HepG2 (cell line): ENCODE measurements around the gene NCOA7.
"Not testable (repeated sequence)": the region's sequence is repeated elsewhere in the genome, so short reads cannot be mapped to it uniquely, and the experiment has no call there.

ENCODE experiments used
- CC2D1A ChIP-seq: sonication (generic); formaldehyde crosslinking; IDR thresholded peaks from 2 replicates; pipeline ENCODE4 v1.8.1; 2023; ENCODE audit warnings: mild to moderate bottlenecking, missing genetic modification reagents
- CTCF ChIP-seq: sonication (generic); formaldehyde crosslinking; IDR thresholded peaks from 2 replicates; pipeline ENCODE4 v1.5.0; 2020; ENCODE audit warnings: mild to moderate bottlenecking, missing genetic modification reagents, moderate library complexity
- HMG20A ChIP-seq: IDR thresholded peaks from 2 replicates; pipeline ENCODE4 v1.6.1; 2016; ENCODE audit warnings: borderline replicate concordance
- MNT ChIP-seq: fragments of 450-650 bp; IDR thresholded peaks from 2 replicates; pipeline ENCODE4 v1.6.1; 2016
- PLSCR1 ChIP-seq: sonication (generic); formaldehyde crosslinking; IDR thresholded peaks from 2 replicates; pipeline ENCODE4 v1.5.0; 2020; ENCODE audit warnings: missing genetic modification reagents, mild to moderate bottlenecking, borderline replicate concordance
- SMC3 ChIP-seq: IDR thresholded peaks from 2 replicates; pipeline ENCODE4 v1.6.1; 2011; ENCODE audit warnings: low read length, improper control_type of control experiment
- TAF1 ChIP-seq: sonication (generic); formaldehyde crosslinking; IDR thresholded peaks from 2 replicates; pipeline ENCODE4 v1.4.0; 2020; ENCODE audit warnings: missing genetic modification reagents
- ZNF484 ChIP-seq: sonication (generic); formaldehyde crosslinking; IDR thresholded peaks from 2 replicates; pipeline ENCODE4 v1.5.1; 2020; ENCODE audit warnings: mild to moderate bottlenecking, low read depth, missing genetic modification reagents, borderline replicate concordance

GRCh38 chr6:125950716-125951115 lies 160.0 kb downstream of the NCOA7 start:
- not testable (repeated sequence) for TF ChIP-seq ZNF484 (CRISPR knock-in tag); TAF1 (CRISPR knock-in tag); PLSCR1; HMG20A (CRISPR knock-in tag); MNT; SMC3; CTCF (CRISPR knock-in tag); CC2D1A (CRISPR knock-in tag)
